Prostate gland (tissue), 2 donors: ENCODE measurements around the gene IFI44. TPM values are rescaled to one million over a fixed set of nuclear protein-coding genes. Genes with fewer than 3 reads are reported as not detected.

ENCODE experiments used
- DNase-seq: peaks from one replicate; pipeline ENCODE4 v3.0.0-alpha.2; 2019; ENCODE audit warnings: low spot score
- H3K27ac ChIP-seq, 2 donors: fragments of 200-600 bp; sonication (generic); 2 replicates each; pipeline ENCODE4 v1.5.1; 2017 to 2019
- H3K27me3 ChIP-seq: fragments of 200-600 bp; sonication (generic); replicated peaks from 2 replicates; pipeline ENCODE4 v1.5.1; 2019; ENCODE audit not compliant: insufficient read depth
- H3K36me3 ChIP-seq, 2 donors: fragments of 200-600 bp; sonication (generic); 1 replicate in 1 of 2; 2 replicates in 1 of 2; pipeline versions ENCODE4 v1.5.1 to v1.8.1; 2017 to 2019
- H3K4me1 ChIP-seq: fragments of 200-600 bp; sonication (generic); replicated peaks from 2 replicates; pipeline ENCODE4 v1.5.1; 2019
- H3K4me3 ChIP-seq, 2 donors: fragments of 200-600 bp; sonication (generic); 2 replicates each; pipeline ENCODE4 v1.5.1; 2017 to 2019
- H3K9me3 ChIP-seq: fragments of 200-600 bp; sonication (generic); 2 replicates; pipeline ENCODE4 v1.5.1; 2017
- CTCF ChIP-seq, 4 experiments: fragments of 200-600 bp in 2 of 4; fragments of 450-650 bp in 2 of 4; sonication (generic) in 2 of 4; IDR thresholded peaks; 1 replicate in 3 of 4; 2 replicates in 1 of 4; pipeline ENCODE4 v1.5.1; 2016 to 2019; ENCODE audit warnings: antibody characterized with exemption in 4 of 4, mild to moderate bottlenecking in 2 of 4, moderate library complexity in 2 of 4
- POLR2A ChIP-seq: fragments of 450-650 bp; IDR thresholded peaks from one replicate; pipeline ENCODE4 v1.6.1; 2016; ENCODE audit warnings: antibody characterized with exemption, mild to moderate bottlenecking
- POLR2AphosphoS5 ChIP-seq: sonication (generic); formaldehyde crosslinking; IDR thresholded peaks from one replicate; pipeline ENCODE4 v1.6.1; 2017; ENCODE audit warnings: antibody characterized with exemption
- WGBS: methylation state at CpG from one replicate; pipeline ENCODE4 v1.1.5; 2018; 5-methylcytosine and 5-hydroxymethylcytosine counted together
- intact Hi-C: fragments of 100-400 bp; cut with DNase I; formaldehyde crosslinking; loops from one replicate; pipeline ENCODE4 v1.14.2; 2022
- total RNA-seq, 2 donors: library from RNA; depleted of rRNA; stranded (reverse); fragments of >200 nt; gene quantifications; one replicate each; pipeline ENCODE4 v1.1.0, GENCODE V29; 2016

The IFI44 gene
- total RNA-seq, 2 donors from 2014 or later: 5.3 to 23.9 TPM

GRCh38 chr1:78702426-78702825 is 52.8 kb downstream of the IFI44 start:
- TF ChIP-seq POLR2A (no peak), CTCF (IDR thresholded peaks at IDR 0.05) (no peak), POLR2AphosphoS5 (no peak)
- H3K4me1 ChIP-seq: no peaks in the 10 kb centered on the region
- no peaks in the 10 kb centered on the region for H3K27me3 ChIP-seq
- H3K27ac ChIP-seq: no peak overlapping the region
- DNase-seq: no peak
- H3K36me3 ChIP-seq: no peaks in the 10 kb centered on the region
- no peak overlapping the region for H3K4me3 ChIP-seq
- 60% methylated on average over 2 of the region's 2 CpGs for WGBS
- H3K9me3 ChIP-seq: no peaks in the 10 kb centered on the region
- intact Hi-C loops: no loop called here

- no peak for DNase-seq
- Histone ChIP-seq H3K9me3 (no peaks in the 10 kb centered on the region), H3K27me3 (no peaks in the 10 kb centered on the region), H3K36me3 (no peaks in the 10 kb centered on the region), H3K4me1 (no peaks in the 10 kb centered on the region), H3K4me3 (no peak overlapping the region), H3K27ac (no peak overlapping the region)
- intact Hi-C loops: no loop called here
- 50% methylated on average over 4 of the region's 4 CpGs for WGBS
- no peak for TF ChIP-seq POLR2AphosphoS5
- no peak for TF ChIP-seq CTCF (IDR thresholded peaks at IDR 0.05)
- TF ChIP-seq POLR2A: no peak
Observed at GRCh38 chr1:78703806-78704205, 54.2 kb downstream of the IFI44 start.

- Histone ChIP-seq H3K36me3 (no peaks in the 10 kb centered on the region), H3K27ac (no peak overlapping the region), H3K4me1 (no peaks in the 10 kb centered on the region), H3K4me3 (no peak overlapping the region), H3K9me3 (no peaks in the 10 kb centered on the region), H3K27me3 (no peaks in the 10 kb centered on the region)
- TF ChIP-seq POLR2A: no peak
- TF ChIP-seq CTCF (IDR thresholded peaks at IDR 0.05): no peak
- TF ChIP-seq POLR2AphosphoS5: no peak
- no peak for DNase-seq
- 37% methylated on average over 3 of the region's 3 CpGs for WGBS
- intact Hi-C loops: no loop called here
Observed at GRCh38 chr1:78712467-78713051, 62.9 kb downstream of the IFI44 start.

GRCh38 chr1:78713297-78713696 is 63.7 kb downstream of the IFI44 start:
- Histone ChIP-seq H3K27me3 (no peaks in the 10 kb centered on the region), H3K4me3 (no peak overlapping the region), H3K36me3 (no peaks in the 10 kb centered on the region), H3K27ac (no peak overlapping the region), H3K4me1 (no peaks in the 10 kb centered on the region), H3K9me3 (no peaks in the 10 kb centered on the region)
- TF ChIP-seq CTCF (IDR thresholded peaks at IDR 0.05): no peak
- no peak for TF ChIP-seq POLR2A
- no peak for TF ChIP-seq POLR2AphosphoS5
- DNase-seq: no peak
- intact Hi-C loops: no loop called here

Other genes with a start within 250 kb of the IFI44 start
- under 1 TPM; 0.34 to 0.46 TPM for gene PTGFR, start 158.9 kb upstream of the IFI44 start, total RNA-seq
- 1 to 10 TPM; 1.2 to 7.4 TPM for gene IFI44L, start 29.4 kb upstream of the IFI44 start, total RNA-seq